Vagina (tissue), 2 donors: Measurements from ENCODE around the gene IRS2.

ENCODE experiments used
- POLR2A ChIP-seq, 2 donors: fragments of 450-650 bp; IDR thresholded peaks; one replicate each; pipeline ENCODE4 v1.6.1; 2017; ENCODE audit warnings: antibody characterized with exemption in 2 of 2, mild to moderate bottlenecking in 2 of 2, moderate library complexity in 2 of 2
- POLR2AphosphoS5 ChIP-seq, 2 donors: sonication (generic); formaldehyde crosslinking; IDR thresholded peaks; one replicate each; pipeline ENCODE4 v1.9.0; 2017; ENCODE audit warnings: antibody characterized with exemption in 2 of 2, mild to moderate bottlenecking in 2 of 2, low read depth in 1 of 2; ENCODE audit not compliant: insufficient read depth in 1 of 2
- TF ChIP-seq, protein P1 (sequence below), 3 experiments: fragments of 450-650 bp in 2 of 3; fragments of 200-600 bp in 1 of 3; sonication (generic) in 1 of 3; IDR thresholded peaks; one replicate each; pipeline ENCODE4 v1.5.1; 2017 to 2019; ENCODE audit warnings: antibody characterized with exemption in 3 of 3, mild to moderate bottlenecking in 2 of 3, moderate library complexity in 2 of 3

DNA sequence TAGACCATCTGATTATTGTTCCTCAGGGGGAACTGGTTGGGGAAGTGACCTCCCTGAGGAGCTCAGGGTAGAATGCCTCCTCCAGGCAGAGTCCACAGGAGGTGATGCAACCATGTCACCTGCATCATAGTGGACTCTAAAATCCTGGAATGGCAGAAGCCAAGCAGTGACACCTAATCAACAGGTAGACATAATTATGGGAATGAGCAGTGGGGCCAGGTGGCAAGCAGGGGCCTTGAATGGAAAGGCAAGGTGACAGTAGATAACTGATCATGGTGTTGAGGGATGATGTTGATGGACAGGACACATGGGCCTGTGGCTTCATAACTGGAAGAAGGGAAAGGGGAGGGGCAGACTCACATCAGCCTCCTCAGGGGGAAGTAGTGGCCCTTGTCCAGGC, 27.3 kb upstream of the IRS2 start:
- TF ChIP-seq, protein P1, sequence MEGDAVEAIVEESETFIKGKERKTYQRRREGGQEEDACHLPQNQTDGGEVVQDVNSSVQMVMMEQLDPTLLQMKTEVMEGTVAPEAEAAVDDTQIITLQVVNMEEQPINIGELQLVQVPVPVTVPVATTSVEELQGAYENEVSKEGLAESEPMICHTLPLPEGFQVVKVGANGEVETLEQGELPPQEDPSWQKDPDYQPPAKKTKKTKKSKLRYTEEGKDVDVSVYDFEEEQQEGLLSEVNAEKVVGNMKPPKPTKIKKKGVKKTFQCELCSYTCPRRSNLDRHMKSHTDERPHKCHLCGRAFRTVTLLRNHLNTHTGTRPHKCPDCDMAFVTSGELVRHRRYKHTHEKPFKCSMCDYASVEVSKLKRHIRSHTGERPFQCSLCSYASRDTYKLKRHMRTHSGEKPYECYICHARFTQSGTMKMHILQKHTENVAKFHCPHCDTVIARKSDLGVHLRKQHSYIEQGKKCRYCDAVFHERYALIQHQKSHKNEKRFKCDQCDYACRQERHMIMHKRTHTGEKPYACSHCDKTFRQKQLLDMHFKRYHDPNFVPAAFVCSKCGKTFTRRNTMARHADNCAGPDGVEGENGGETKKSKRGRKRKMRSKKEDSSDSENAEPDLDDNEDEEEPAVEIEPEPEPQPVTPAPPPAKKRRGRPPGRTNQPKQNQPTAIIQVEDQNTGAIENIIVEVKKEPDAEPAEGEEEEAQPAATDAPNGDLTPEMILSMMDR (IDR thresholded peaks at IDR 0.05): no peak
- TF ChIP-seq POLR2A (IDR thresholded peaks at IDR 0.05) (no peak), POLR2AphosphoS5 (IDR thresholded peaks at IDR 0.05; ENCODE audit: insufficient read depth in 1 of 2, low read depth in 1 of 2) (no peak)
